H1 (cell line): Measurements from ENCODE around the gene RAB3IL1. TPM values are rescaled to one million over a fixed set of nuclear protein-coding genes. Genes with fewer than 3 reads are reported as not detected.

Source experiments
- CTCF ChIA-PET: fragments of 300-600 bp; sonication (Branson Sonifier 250); formaldehyde crosslinking; loops from one replicate; lab custom pipeline; 2021; ENCODE audit not compliant: partially characterized antibody; lab: Charles Lee
- POLR2A ChIA-PET: fragments of 300-600 bp; sonication (Branson Sonifier 250); formaldehyde crosslinking; loops from one replicate; lab custom pipeline; 2021; ENCODE audit warnings: inconsistent platforms; ENCODE audit not compliant: partially characterized antibody; lab: Charles Lee
- DNase-seq, 2 experiments: peaks; one replicate each; pipeline versions ENCODE4 v3.0.0 to v3.0.0-alpha.2; 2010 to 2022; ENCODE audit warnings: low spot score in 2 of 2, low read depth in 1 of 2, mixed read lengths in 1 of 2
- FAIRE-seq: peaks from 2 replicates; lab custom pipeline; 2011; peaks lifted over from hg19 to GRCh38; lab: Jason Lieb, UNC
- H2AFZ ChIP-seq: 2 replicates; pipeline ENCODE4 v1.8.1; 2012; ENCODE audit warnings: low read length, inconsistent platforms
- H2AK5ac ChIP-seq: 2 replicates; pipeline ENCODE4 v1.6.1; 2013; ENCODE audit warnings: low read depth, low read length
- H2BK120ac ChIP-seq: replicated peaks from 2 replicates; pipeline ENCODE3; 2013; ENCODE audit warnings: low read depth, low read length, inconsistent platforms
- H2BK12ac ChIP-seq: 2 replicates; pipeline ENCODE4 v1.6.1; 2013; ENCODE audit warnings: low read depth, low read length
- H2BK15ac ChIP-seq: 2 replicates; pipeline ENCODE4 v1.6.1; 2013; ENCODE audit warnings: low read length
- H2BK20ac ChIP-seq: 2 replicates; pipeline ENCODE4 v1.6.1; 2013; ENCODE audit warnings: low read length
- H2BK5ac ChIP-seq: 2 replicates; pipeline ENCODE4 v1.6.1; 2013; ENCODE audit warnings: low read depth, low read length
- H3K14ac ChIP-seq: 2 replicates; pipeline ENCODE4 v1.6.1; 2013; ENCODE audit warnings: inconsistent platforms; ENCODE audit not compliant: insufficient read length
- H3K18ac ChIP-seq: 2 replicates; pipeline ENCODE4 v1.6.1; 2013; ENCODE audit warnings: low read length; ENCODE audit errors: extremely low read depth
- H3K23ac ChIP-seq: 2 replicates; pipeline ENCODE4 v1.6.1; 2013; ENCODE audit warnings: inconsistent platforms; ENCODE audit not compliant: insufficient read length
- H3K23me2 ChIP-seq: 2 replicates; pipeline ENCODE4 v1.6.1; 2013; ENCODE audit warnings: low read depth, low read length
- H3K27ac ChIP-seq: 2 replicates; pipeline ENCODE4 v1.6.1; 2011; ENCODE audit warnings: low read depth, low read length, inconsistent platforms
- H3K27me3 ChIP-seq, 4 experiments: replicated peaks in 1 of 4; 1 replicate in 1 of 4; 2 replicates in 3 of 4; pipeline versions ENCODE4 v1.6.1 to v1.8.1; 2011 to 2013; ENCODE audit warnings: low read length in 3 of 4, mild to moderate bottlenecking in 3 of 4, inconsistent platforms in 2 of 4, mixed read lengths in 2 of 4, moderate library complexity in 1 of 4; ENCODE audit not compliant: control insufficient read depth in 3 of 4, insufficient read depth in 3 of 4; ENCODE audit errors: extremely low read depth in 1 of 4
- H3K36me3 ChIP-seq, 4 experiments: 2 replicates each; pipeline versions ENCODE4 v1.6.1 to v1.8.1; 2011 to 2013; ENCODE audit warnings: mild to moderate bottlenecking in 4 of 4, low read length in 3 of 4, moderate library complexity in 2 of 4, control low read depth in 1 of 4, inconsistent platforms in 1 of 4; ENCODE audit not compliant: insufficient read depth in 4 of 4, control insufficient read depth in 2 of 4
- H3K4ac ChIP-seq: replicated peaks from 2 replicates; pipeline ENCODE3; 2013; ENCODE audit warnings: low read length, low read depth, mixed read lengths, inconsistent platforms; ENCODE audit not compliant: insufficient read length
- H3K4me1 ChIP-seq, 4 experiments: replicated peaks in 1 of 4; 1 replicate in 1 of 4; 2 replicates in 3 of 4; pipeline versions ENCODE4 v1.6.1 to v1.8.1; 2011 to 2013; ENCODE audit warnings: low read length in 3 of 4, inconsistent platforms in 2 of 4, mixed read lengths in 1 of 4; ENCODE audit not compliant: insufficient read depth in 4 of 4, control insufficient read depth in 3 of 4
- H3K4me2 ChIP-seq, 2 experiments: 2 replicates each; pipeline versions ENCODE4 v1.6.1 to v1.8.1; 2011 to 2013; ENCODE audit warnings: low read depth in 2 of 2, low read length in 2 of 2, control low read depth in 1 of 2, inconsistent platforms in 1 of 2, mild to moderate bottlenecking in 1 of 2; ENCODE audit not compliant: insufficient read depth in 1 of 2
- H3K4me3 ChIP-seq, 4 experiments: fragments of 200-600, 300-600 bp in 1 of 4; sonication (generic), shearing (Covaris generic), sonication (Bioruptor Twin) in 1 of 4; 2 replicates each; pipeline versions ENCODE4 v1.5.1 to v1.8.1; 2011 to 2016; ENCODE audit warnings: low read length in 4 of 4, low read depth in 3 of 4, control low read depth in 2 of 4, inconsistent platforms in 2 of 4, mild to moderate bottlenecking in 2 of 4, mixed read lengths in 1 of 4, moderate library complexity in 1 of 4; ENCODE audit not compliant: insufficient read depth in 2 of 4; ENCODE audit errors: extremely low read depth in 1 of 4
- H3K56ac ChIP-seq: replicated peaks from 2 replicates; pipeline ENCODE3; 2013; ENCODE audit warnings: low read depth, mild to moderate bottlenecking, mixed read lengths, low read length, inconsistent platforms; ENCODE audit not compliant: insufficient read length
- H3K79me1 ChIP-seq: 2 replicates; pipeline ENCODE4 v1.6.1; 2013; ENCODE audit warnings: low read depth, low read length, control low read depth
- H3K79me2 ChIP-seq, 2 experiments: 2 replicates each; pipeline versions ENCODE4 v1.6.1 to v1.8.1; 2012 to 2013; ENCODE audit warnings: low read length in 2 of 2, mild to moderate bottlenecking in 2 of 2, inconsistent platforms in 1 of 2; ENCODE audit not compliant: insufficient read depth in 2 of 2, control insufficient read depth in 1 of 2
- H3K9ac ChIP-seq, 4 experiments: replicated peaks in 1 of 4; 1 replicate in 1 of 4; 2 replicates in 3 of 4; pipeline versions ENCODE4 v1.6.1 to v1.8.1; 2011 to 2013; ENCODE audit warnings: low read depth in 3 of 4, low read length in 3 of 4, control low read depth in 2 of 4, mild to moderate bottlenecking in 2 of 4, moderate library complexity in 2 of 4, inconsistent platforms in 1 of 4; ENCODE audit errors: extremely low read depth in 1 of 4
- H3K9me3 ChIP-seq, 2 experiments: 2 replicates each; pipeline versions ENCODE4 v1.6.1 to v1.8.1; 2012 to 2013; ENCODE audit warnings: mild to moderate bottlenecking in 2 of 2, moderate library complexity in 2 of 2, control low read depth in 1 of 2, inconsistent platforms in 1 of 2, low read depth in 1 of 2, low read length in 1 of 2, mixed read lengths in 1 of 2; ENCODE audit not compliant: insufficient read depth in 2 of 2
- H4K20me1 ChIP-seq, 2 experiments: replicated peaks in 1 of 2; 2 replicates each; pipeline versions ENCODE3 to v1.8.1; 2011 to 2013; ENCODE audit warnings: inconsistent platforms in 2 of 2, low read length in 2 of 2, mild to moderate bottlenecking in 1 of 2; ENCODE audit not compliant: insufficient read depth in 2 of 2, control insufficient read depth in 1 of 2
- H4K5ac ChIP-seq: 2 replicates; pipeline ENCODE4 v1.6.1; 2013; ENCODE audit warnings: low read length, low read depth, mixed read lengths, inconsistent platforms; ENCODE audit not compliant: insufficient read length
- H4K8ac ChIP-seq: 2 replicates; pipeline ENCODE4 v1.8.0; 2013; ENCODE audit warnings: mild to moderate bottlenecking, moderate library complexity, low read length, inconsistent platforms; ENCODE audit not compliant: insufficient read depth; ENCODE audit errors: extremely low read depth
- H4K91ac ChIP-seq: replicated peaks from 2 replicates; pipeline ENCODE3; 2013; ENCODE audit warnings: low read length, mixed read lengths, inconsistent platforms; ENCODE audit not compliant: insufficient read length
- EP300 ChIP-seq, 2 experiments: IDR thresholded peaks; 1 replicate in 1 of 2; 2 replicates in 1 of 2; pipeline ENCODE4 v1.6.1; 2011 to 2012; ENCODE audit warnings: low read depth in 2 of 2, low read length in 2 of 2, mild to moderate bottlenecking in 2 of 2, borderline replicate concordance in 1 of 2, inconsistent platforms in 1 of 2, moderate library complexity in 1 of 2
- GTF2F1 ChIP-seq: IDR thresholded peaks from 2 replicates; pipeline ENCODE4 v1.6.1; 2012; ENCODE audit warnings: low read depth, low read length, improper control_type of control experiment, borderline replicate concordance
- KDM1A ChIP-seq: fragments of 200-600, 300-600 bp; sonication (generic); IDR thresholded peaks from 2 replicates; pipeline ENCODE4 v1.7.1; 2016; ENCODE audit warnings: mild to moderate bottlenecking, low read length, borderline replicate concordance
- SP2 ChIP-seq: IDR thresholded peaks from 2 replicates; pipeline ENCODE4 v1.6.1; 2012; ENCODE audit warnings: mild to moderate bottlenecking, low read length, inconsistent platforms
- WGBS, 2 experiments: shearing (Covaris generic) in 1 of 2; methylation state at CpG; one replicate each; pipeline versions ENCODE4 v1.1.6 to v1.1.7; 2013 to 2015; ENCODE audit warnings: low lambda C conversion rate in 2 of 2, mixed read lengths in 2 of 2, inconsistent platforms in 1 of 2, low coverage in 1 of 2, missing lambda C conversion rate in 1 of 2; ENCODE audit not compliant: insufficient replicate concordance in 2 of 2, insufficient coverage in 1 of 2, insufficient read length in 1 of 2; ENCODE audit errors: extremely low coverage in 1 of 2, missing lambda C conversion rate in 1 of 2; 5-methylcytosine and 5-hydroxymethylcytosine counted together
- polyA plus RNA-seq, 7 experiments: library from polyadenylated mRNA; depleted of rRNA in 3 of 7; stranded (reverse) in 5 of 7; unstranded in 2 of 7; fragments of >200 nt in 5 of 7; fragments of 200-250 nt in 2 of 7; gene quantifications; 1 replicate in 5 of 7; 2 replicates in 1 of 7; 4 replicates in 1 of 7; pipeline versions ENCODE4 v1.2.1 to v1.2.3, GENCODE V29; 2011 to 2013; ENCODE audit warnings: missing spikeins in 2 of 7, mixed read lengths in 2 of 7
- total RNA-seq: library from RNA; stranded (reverse); fragmentation: NEBNext Ultra II Directional; extraction: Animal tissue kit (Norgen Biotek cat#: 25700); gene quantifications from 2 replicates; pipeline ENCODE4 v1.2.1, GENCODE V29; 2021

Gene RAB3IL1
- total and polyA plus RNA-seq, 2 of the 8 experiments (the other 6 are each of a cell fraction or from before 2014, with no cell fraction given): 6.8 to 7.9 TPM

GRCh38 chr11:61883947-61884346 lies 33.4 kb downstream of the RAB3IL1 start:
- peaks cover 0 to 2% of the 10 kb centered on the region in 2 experiments; a peak in 1 of 4 replicates for H3K79me2 ChIP-seq
- CTCF ChIA-PET: interaction anchor here (0.7 to 23.2 kb wide), 8 partner anchors 9 to 342 kb away, joined by 3 to 658 read pairs (median 13); partner anchors contain the start of gene BEST1
- POLR2A ChIA-PET: interaction anchor here (0.8 to 2.6 kb wide), 5 partner anchors 8 to 97 kb away, joined by 3 to 15 read pairs (median 4); no protein-coding TSS in a partner anchor

More at GRCh38 chr11:61883947-61884346, 33.4 kb downstream of the RAB3IL1 start:
- Histone ChIP-seq H3K27me3 (no peaks in the 10 kb centered on the region), H3K18ac (no peak overlapping the region), H4K20me1 (peaks cover 0 to 9% of the 10 kb centered on the region in 2 experiments), H2BK15ac (no peak overlapping the region), H3K56ac (no peak overlapping the region), H3K27ac (no peak overlapping the region), H3K4ac (no peak overlapping the region), H3K23me2 (no peaks in the 10 kb centered on the region), H3K4me2 (no peak overlapping the region), H4K8ac (no peak overlapping the region; the same call in 1 of the 2 replicates), H4K91ac (no peak overlapping the region), H3K9ac (no peak overlapping the region), H2BK12ac (no peak overlapping the region), H2BK5ac (no peak overlapping the region), H2AK5ac (no peak overlapping the region), H4K5ac (no peak overlapping the region), H3K79me1 (no peaks in the 10 kb centered on the region; the same call in 1 of the 2 replicates), H3K23ac (no peak overlapping the region), H3K14ac (no peak overlapping the region), H3K4me3 (no peak overlapping the region), H3K36me3 (peaks cover 0 to 2% (median 0%) of the 10 kb centered on the region in 4 experiments; a peak in 1 of 8 replicates), H2BK120ac (no peak overlapping the region), H2BK20ac (no peak overlapping the region), H3K4me1 (peaks cover 0 to 17% (median 8%) of the 10 kb centered on the region in 4 experiments), H3K9me3 (no peaks in the 10 kb centered on the region), H2AFZ (no peak overlapping the region)
- WGBS, 2 experiments: 99% methylated on average over 5 of the region's 5 CpGs; no CpG with 5 or more reads in 1 of the 2 experiments
- FAIRE-seq: no peak
- no peak for DNase-seq
- TF ChIP-seq SP2: no peak
- TF ChIP-seq GTF2F1: no peak
- TF ChIP-seq KDM1A: 0 out of 2 replicates have a peak, but pooled peaks have one; percentile 16
- no peak for TF ChIP-seq EP300 (IDR thresholded peaks at IDR 0.05; ENCODE audit: borderline replicate concordance in 1 of 2, low read depth in 2 of 2, low read length in 2 of 2)
